ENCODE measurements around the gene CCL21.
"Not testable (repeated sequence)": the region's sequence is repeated elsewhere in the genome, so short reads cannot be mapped to it uniquely, and the experiment has no call there.

- not testable (repeated sequence) for TF ChIP-seq CTCF (optimal IDR thresholded peaks at IDR 0.05 in 1 of 3, IDR thresholded peaks at IDR 0.05 in 1 of 3, conservative IDR thresholded peaks at IDR 0.05 in 1 of 3; ENCODE audit: extremely low read depth in 1 of 3, insufficient read depth in 2 of 3, low read length in 3 of 3); EZH2 (IDR thresholded peaks at IDR 0.05; ENCODE audit: low read length)
Observed at GRCh38 chr9:34719769-34720025, 9.8 kb upstream of the CCL21 start.
